Smooth muscle cell (in vitro differentiated cells): ENCODE measurements around the gene KRTAP5-9. TPM values are rescaled to one million over a fixed set of nuclear protein-coding genes. Genes with fewer than 3 reads are reported as not detected.
"Not testable (repeated sequence)": the region's sequence is repeated elsewhere in the genome, so short reads cannot be mapped to it uniquely, and the experiment has no call there.

Source experiments
- DNase-seq: peaks from one replicate; lab custom pipeline; 2025; ENCODE audit not compliant: unreplicated experiment; lab: John Stamatoyannopoulos, UW
- H2AFZ ChIP-seq: fragments of 200-600 bp; sonication (generic); 2 replicates; pipeline ENCODE4 v1.6.0; 2016; ENCODE audit warnings: antibody characterized with exemption, low read depth, mild to moderate bottlenecking
- H3F3A ChIP-seq: fragments of 200-600 bp; sonication (generic); 2 replicates; pipeline ENCODE4 v1.6.0; 2017; ENCODE audit warnings: antibody characterized with exemption, low read depth
- H3K27ac ChIP-seq: fragments of 200-600 bp; sonication (generic); 2 replicates; pipeline ENCODE4 v1.5.1; 2016; ENCODE audit warnings: low read depth, mild to moderate bottlenecking
- H3K27me3 ChIP-seq: fragments of 200-600 bp; sonication (generic); 2 replicates; pipeline ENCODE4 v1.6.1; 2016; ENCODE audit warnings: low read depth, mild to moderate bottlenecking
- H3K36me3 ChIP-seq: fragments of 200-600 bp; sonication (generic); 2 replicates; pipeline ENCODE4 v1.5.1; 2016; ENCODE audit warnings: low read depth
- H3K4me1 ChIP-seq: fragments of 200-600 bp; sonication (generic); 2 replicates; pipeline ENCODE4 v1.5.1; 2016; ENCODE audit warnings: low read depth
- H3K4me2 ChIP-seq: fragments of 200-600 bp; sonication (generic); 2 replicates; pipeline ENCODE4 v1.6.0; 2016; ENCODE audit warnings: mild to moderate bottlenecking
- H3K4me3 ChIP-seq: fragments of 200-600 bp; sonication (generic); 2 replicates; pipeline ENCODE4 v1.5.1; 2016; ENCODE audit warnings: mild to moderate bottlenecking
- H3K79me2 ChIP-seq: fragments of 200-600 bp; sonication (generic); 2 replicates; pipeline ENCODE4 v1.6.0; 2016; ENCODE audit warnings: low read depth, mild to moderate bottlenecking
- H3K9ac ChIP-seq: fragments of 200-600 bp; sonication (generic); 2 replicates; pipeline ENCODE4 v1.6.0; 2016; ENCODE audit warnings: low read depth
- H3K9me3 ChIP-seq: fragments of 200-600 bp; sonication (generic); replicated peaks from 2 replicates; pipeline ENCODE4 v1.5.1; 2016; ENCODE audit warnings: low read depth
- H4K20me1 ChIP-seq: fragments of 200-600 bp; sonication (generic); 2 replicates; pipeline ENCODE4 v1.6.0; 2016; ENCODE audit warnings: low read depth
- WGBS: methylation state at CpG from one replicate; pipeline ENCODE4 v1.1.7; 2016; ENCODE audit warnings: low lambda C conversion rate; 5-methylcytosine and 5-hydroxymethylcytosine counted together
- polyA plus RNA-seq: library from polyadenylated mRNA; unstranded; fragments of >200 nt; fragmentation: Nextera tagmentation; extraction: Ambion mirVana; gene quantifications from 2 replicates; pipeline ENCODE4 v1.2.1, GENCODE V29; 2016
- total RNA-seq: library from RNA; depleted of rRNA; stranded (reverse); fragments of >200 nt; gene quantifications from 2 replicates; pipeline ENCODE4 v1.2.3, GENCODE V29; 2014
- TF ChIP-seq, protein P1 (sequence below): fragments of 200-600 bp; sonication (generic); IDR thresholded peaks from 2 replicates; pipeline ENCODE4 v1.5.1; 2017; ENCODE audit warnings: borderline replicate concordance, mild to moderate bottlenecking, antibody characterized with exemption; ENCODE audit not compliant: insufficient read depth, poor library complexity, severe bottlenecking

The KRTAP5-9 gene
- total and polyA plus RNA-seq, 2 experiments from 2014 or later: not detected

DNA sequence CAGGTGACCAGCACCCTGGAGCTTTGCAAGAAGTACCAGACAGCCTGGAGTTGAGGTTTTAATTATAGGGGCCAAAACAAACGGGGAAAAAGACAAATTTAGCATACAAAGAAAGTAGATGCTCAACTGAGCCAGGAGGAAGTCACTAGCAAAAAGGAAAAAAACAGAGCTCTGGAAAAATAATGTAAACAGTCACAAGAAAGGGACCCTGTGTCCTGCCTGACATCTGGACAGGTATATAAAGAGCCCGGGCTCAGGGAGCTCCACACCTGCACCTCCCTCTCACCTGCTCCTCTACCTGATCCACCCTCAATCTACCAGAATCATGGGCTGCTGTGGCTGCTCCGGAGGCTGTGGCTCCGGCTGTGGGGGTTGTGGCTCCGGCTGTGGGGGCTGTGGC lies 17.0 kb downstream of the KRTAP5-9 start, which contains the start of gene KRTAP5-10:
KRTAP5-10 (plus strand) TSS at position 301 of the 400 bp plus-strand sequence; CDS start at position 326, 25 bp downstream.
- H3K4me2 ChIP-seq: no peak within 1 kb of the TSS
- no peak for DNase-seq
- TF ChIP-seq, protein P1, sequence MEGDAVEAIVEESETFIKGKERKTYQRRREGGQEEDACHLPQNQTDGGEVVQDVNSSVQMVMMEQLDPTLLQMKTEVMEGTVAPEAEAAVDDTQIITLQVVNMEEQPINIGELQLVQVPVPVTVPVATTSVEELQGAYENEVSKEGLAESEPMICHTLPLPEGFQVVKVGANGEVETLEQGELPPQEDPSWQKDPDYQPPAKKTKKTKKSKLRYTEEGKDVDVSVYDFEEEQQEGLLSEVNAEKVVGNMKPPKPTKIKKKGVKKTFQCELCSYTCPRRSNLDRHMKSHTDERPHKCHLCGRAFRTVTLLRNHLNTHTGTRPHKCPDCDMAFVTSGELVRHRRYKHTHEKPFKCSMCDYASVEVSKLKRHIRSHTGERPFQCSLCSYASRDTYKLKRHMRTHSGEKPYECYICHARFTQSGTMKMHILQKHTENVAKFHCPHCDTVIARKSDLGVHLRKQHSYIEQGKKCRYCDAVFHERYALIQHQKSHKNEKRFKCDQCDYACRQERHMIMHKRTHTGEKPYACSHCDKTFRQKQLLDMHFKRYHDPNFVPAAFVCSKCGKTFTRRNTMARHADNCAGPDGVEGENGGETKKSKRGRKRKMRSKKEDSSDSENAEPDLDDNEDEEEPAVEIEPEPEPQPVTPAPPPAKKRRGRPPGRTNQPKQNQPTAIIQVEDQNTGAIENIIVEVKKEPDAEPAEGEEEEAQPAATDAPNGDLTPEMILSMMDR: no peak
- H2AFZ ChIP-seq: no peak within 1 kb of the TSS
- no peak within 1 kb of the TSS for H3K9ac ChIP-seq
- H3F3A ChIP-seq: no peaks in the 10 kb centered on the region
- no peaks in the 10 kb centered on the region for H3K4me1 ChIP-seq
- H4K20me1 ChIP-seq: no peaks in the 10 kb centered on the region
- no peaks in the 10 kb centered on the region for H3K79me2 ChIP-seq
- H3K27me3 ChIP-seq: peaks cover 10% of the 10 kb centered on the region
- no peak within 1 kb of the TSS for H3K27ac ChIP-seq
- no peaks in the 10 kb centered on the region for H3K36me3 ChIP-seq
- no peak within 1 kb of the TSS for H3K4me3 ChIP-seq
- no peaks in the 10 kb centered on the region for H3K9me3 ChIP-seq
- 88% methylated on average over 5 of the region's 5 CpGs for WGBS

- H3K27me3 ChIP-seq: peaks cover 10% of the 10 kb centered on the region
- H3K27ac ChIP-seq: no peak overlapping the region
- no peak for DNase-seq
- H2AFZ ChIP-seq: no peak overlapping the region
- 89% methylated on average over 10 of the region's 10 CpGs for WGBS
- H3F3A ChIP-seq: no peaks in the 10 kb centered on the region
- no peaks in the 10 kb centered on the region for H3K4me1 ChIP-seq
- no peak overlapping the region for H3K4me2 ChIP-seq
- H3K9me3 ChIP-seq: no peaks in the 10 kb centered on the region
- H3K9ac ChIP-seq: no peak overlapping the region
- no peaks in the 10 kb centered on the region for H4K20me1 ChIP-seq
- TF ChIP-seq, protein P1: no peak
- H3K4me3 ChIP-seq: no peak overlapping the region
- H3K36me3 ChIP-seq: no peaks in the 10 kb centered on the region
- H3K79me2 ChIP-seq: no peaks in the 10 kb centered on the region
Measured at GRCh38 chr11:71566081-71566620, 17.9 kb downstream of the KRTAP5-9 start.

DNA sequence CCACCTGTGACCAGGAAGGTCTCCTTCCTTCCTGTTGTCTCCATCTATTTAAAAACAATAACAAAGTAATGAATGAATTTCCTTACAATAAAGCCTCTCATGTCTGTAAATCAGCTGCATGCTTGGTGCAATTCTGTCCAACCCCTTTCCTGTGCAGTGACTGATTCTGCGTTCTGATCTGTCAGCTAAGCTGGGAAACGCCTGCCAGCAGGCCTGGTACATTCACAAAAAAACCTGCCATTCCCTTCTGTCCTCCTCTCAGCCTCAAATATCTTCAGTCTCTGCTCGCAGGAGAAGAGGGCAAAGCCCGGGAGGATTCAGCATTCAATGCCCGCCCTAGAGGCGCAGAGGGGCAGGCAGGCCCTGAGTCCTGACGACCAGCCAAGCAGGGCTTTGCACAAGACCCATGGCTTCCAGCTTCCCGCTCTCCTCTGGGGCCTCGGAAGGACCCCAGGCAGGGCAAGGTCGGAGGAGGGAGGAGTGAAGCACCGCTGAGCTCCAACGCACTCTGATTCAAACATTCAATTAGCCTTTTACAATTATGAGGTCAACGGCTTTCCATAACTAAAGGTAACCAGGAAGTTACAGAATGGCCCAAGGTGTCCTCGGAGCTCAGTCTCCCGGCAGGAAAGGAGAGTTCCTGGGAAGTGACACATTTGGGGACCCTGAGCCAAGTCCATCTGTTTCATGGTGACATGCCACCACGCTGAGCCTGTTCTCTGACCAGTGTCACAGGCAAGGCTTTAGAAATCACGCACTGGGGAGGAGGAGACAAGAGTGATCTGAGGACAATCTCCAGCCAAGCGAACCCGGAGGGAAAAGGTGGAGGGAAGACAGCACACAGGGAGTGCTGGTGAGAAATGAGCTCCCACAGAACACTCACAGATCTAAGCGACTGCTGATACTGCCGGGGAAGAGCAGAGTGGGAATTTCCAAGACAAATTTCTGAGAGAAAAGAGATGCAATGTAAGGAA lies 18.7 kb downstream of the KRTAP5-9 start:
- not testable (repeated sequence) for H2AFZ ChIP-seq
- WGBS: 65% methylated on average over 21 of the region's 21 CpGs

DNA sequence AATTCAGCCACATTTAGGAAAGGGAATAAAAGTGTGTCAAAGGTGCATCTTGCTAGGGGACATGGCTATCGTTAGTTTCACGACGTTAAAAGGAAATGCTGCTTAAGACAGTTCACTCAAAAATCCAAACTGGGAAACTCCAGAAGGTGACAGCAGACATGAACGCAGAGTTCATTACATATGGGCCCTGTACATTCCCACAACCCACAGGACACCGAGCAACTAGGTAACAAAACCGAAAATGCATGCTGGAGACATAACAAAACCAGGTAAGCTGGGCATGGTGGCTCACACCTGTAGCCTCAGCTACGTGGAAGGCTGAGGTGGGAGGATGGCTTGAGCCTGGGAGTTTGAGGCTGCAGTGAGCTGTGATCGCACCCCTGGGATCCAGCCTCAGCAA lies 19.4 kb downstream of the KRTAP5-9 start:
- H3K36me3 ChIP-seq, H3K4me3 ChIP-seq, H3K4me2 ChIP-seq, H2AFZ ChIP-seq, H3F3A ChIP-seq, H3K9ac ChIP-seq, H3K4me1 ChIP-seq, H3K79me2 ChIP-seq, DNase-seq, H3K9me3 ChIP-seq, H3K27ac ChIP-seq, H4K20me1 ChIP-seq, H3K27me3 ChIP-seq: not testable (repeated sequence)
- WGBS: 66% methylated on average over 8 of the region's 8 CpGs

More for the DNA sequence above, 18.7 kb downstream of the KRTAP5-9 start:
- H3K4me3 ChIP-seq, H3K79me2 ChIP-seq, H3K9ac ChIP-seq, H3K36me3 ChIP-seq, H3K4me1 ChIP-seq, H3K4me2 ChIP-seq, H3K27me3 ChIP-seq, H4K20me1 ChIP-seq, H3K9me3 ChIP-seq, DNase-seq, H3K27ac ChIP-seq, H3F3A ChIP-seq: not testable (repeated sequence)
